Stimulated activated CD4-positive, alpha-beta T cell treated with anti-CD3 and anti-CD28 coated beads, Interleukin-12 subunit alpha, Interleukin-12 subunit beta, amount 100 ng/mL, for 4 hours (primary cell): Measurements from ENCODE around the gene ZFP36L1.

Source experiments
- DNase-seq: peaks from one replicate; pipeline ENCODE4 v3.0.0-alpha.2; 2020

The ZFP36L1 gene

DNA sequence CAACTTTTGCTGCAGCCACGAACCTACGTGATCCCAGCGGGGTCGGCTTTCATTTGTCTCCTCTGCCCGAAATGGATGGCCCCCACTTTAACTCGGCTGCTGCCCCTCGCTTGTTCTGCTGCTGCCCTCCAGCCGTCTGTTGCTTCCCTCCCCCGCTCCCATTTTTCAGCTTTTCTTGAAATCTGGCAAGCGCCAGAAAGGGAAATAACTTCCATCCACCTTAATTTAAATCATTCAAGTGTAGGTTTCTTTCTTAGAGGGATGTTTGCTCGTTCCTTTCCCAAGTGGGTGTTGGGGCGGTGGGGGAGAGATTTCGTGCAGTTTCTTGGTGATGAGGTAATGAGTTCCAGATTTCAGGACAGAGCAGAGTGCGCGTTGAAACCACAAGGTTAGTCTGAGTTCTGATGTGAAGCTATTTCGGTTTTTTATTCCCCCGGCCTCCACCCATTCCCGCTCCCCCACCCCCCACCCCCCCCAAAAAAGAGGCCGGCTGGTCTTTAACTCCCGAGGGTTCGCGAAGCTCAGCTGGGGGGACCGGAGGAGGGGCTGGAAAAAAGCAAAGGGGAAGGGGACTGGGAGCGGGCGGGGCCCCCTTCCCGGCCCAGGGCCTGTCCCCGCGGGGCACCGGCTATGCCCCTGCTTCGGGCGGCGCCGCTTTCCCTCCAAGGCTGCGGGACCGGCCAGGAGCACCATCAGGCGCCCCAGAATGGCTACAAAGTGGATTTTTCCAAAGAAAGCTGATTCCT lies 2.2 kb upstream of the ZFP36L1 start:
- DNase-seq: peak; percentile 61

DNA sequence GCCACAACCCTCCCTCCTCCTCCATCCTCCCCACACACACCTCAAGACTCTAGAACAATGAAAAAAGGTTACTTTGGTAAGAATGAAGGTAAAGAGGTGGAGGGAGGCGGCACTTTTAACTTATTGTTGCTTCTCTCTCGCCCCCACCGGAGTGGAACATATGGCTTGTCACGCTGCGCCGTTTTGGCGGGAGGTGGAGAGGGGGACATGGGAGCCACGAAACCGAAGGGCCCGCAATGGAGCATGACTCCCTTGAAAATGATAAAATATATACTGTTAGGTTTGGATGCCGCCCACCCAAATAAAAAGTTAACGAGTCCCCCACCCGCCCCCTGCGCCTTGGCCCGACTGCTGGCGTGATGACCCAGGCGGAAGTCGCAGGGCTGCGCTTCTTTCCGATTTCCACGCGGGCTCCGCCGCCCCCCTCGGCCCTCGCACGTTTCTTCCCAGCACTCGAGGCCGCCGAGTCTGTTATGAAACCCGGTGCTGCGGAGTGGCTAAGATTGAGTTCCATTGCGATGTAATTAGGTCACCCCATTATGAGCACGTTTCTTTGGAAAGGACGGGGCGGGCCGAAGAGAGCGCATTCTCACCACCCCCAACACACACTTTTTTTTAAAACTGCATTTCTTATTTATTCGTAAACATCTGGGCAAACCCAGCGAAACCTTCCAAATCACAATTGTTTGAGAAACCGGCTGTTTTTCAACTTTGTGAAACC lies 1.4 kb upstream of the ZFP36L1 start:
- DNase-seq: peak; percentile 77

DNA sequence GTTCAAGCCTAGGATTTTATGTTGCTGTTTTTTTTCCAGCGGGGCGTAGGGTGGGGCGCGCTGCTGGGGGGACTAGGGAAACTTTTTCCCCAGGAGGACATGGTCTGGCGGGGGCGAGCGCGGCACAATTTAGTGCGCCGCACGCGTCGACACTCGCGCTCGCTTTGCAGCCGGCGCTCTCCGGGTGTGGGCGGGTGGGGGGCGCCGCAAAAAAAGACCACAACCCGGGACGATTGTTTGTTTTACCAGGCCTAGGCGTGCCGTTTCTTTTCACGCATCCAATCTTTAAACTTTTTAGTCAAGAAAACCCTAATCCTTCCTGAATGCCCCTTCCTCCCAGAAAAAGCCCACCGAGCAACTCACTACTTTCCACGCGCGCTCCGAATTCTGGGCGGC lies 865 bp upstream of the ZFP36L1 start:
- DNase-seq: peak; percentile 50

DNA sequence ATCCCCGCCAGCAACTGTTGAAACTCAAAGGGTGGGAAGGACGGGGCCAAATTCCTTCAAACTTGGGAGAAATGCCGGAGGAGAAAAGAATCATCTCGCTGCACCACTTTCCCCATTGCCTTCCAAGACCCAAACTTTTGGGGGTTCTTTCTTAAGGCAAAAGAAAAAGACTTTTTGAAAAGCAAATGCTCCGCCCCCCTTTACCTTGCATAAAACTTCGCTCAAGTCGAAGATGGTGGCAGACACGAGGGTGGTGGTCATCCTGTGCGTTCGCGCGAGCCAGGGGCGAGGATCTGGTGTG lies 239 bp downstream of the ZFP36L1 start:
- DNase-seq: no peak

DNA sequence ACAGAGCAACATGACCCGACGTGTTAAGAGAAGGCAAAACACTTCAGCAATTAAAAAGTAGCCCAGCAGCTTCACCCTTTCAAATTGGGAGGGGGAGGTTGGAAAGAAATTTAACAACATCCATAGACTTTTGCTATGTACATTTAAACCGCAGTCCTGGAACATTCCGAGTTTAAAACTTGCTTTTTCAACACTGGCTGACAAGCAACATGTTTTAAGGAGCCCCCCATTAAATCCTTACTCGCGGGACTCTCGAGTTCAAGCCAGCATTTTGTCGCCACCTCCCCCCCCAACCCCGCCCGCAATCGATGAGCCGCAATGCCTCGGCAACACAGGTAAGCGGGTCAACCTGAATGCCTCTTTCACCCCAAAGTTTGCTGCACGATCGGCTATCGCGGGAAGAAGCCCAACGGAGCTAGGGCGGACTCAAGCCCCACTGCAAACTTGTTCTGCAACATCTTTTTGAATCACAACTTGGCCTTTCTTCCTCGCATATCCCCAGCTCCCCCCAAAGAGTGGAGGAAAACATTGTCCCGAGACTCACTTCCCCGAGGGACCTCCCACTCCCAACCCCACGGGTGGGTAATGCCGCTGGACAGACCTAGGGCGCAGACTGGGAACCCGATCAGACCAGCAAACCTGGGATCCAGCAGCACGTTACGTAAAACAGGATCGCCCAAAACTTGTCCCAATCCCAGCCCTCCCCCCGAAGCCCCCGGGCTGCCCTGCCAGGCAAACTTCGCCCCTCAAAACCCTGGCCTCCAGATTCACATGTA lies 777 bp downstream of the ZFP36L1 start:
- DNase-seq: no peak

DNA sequence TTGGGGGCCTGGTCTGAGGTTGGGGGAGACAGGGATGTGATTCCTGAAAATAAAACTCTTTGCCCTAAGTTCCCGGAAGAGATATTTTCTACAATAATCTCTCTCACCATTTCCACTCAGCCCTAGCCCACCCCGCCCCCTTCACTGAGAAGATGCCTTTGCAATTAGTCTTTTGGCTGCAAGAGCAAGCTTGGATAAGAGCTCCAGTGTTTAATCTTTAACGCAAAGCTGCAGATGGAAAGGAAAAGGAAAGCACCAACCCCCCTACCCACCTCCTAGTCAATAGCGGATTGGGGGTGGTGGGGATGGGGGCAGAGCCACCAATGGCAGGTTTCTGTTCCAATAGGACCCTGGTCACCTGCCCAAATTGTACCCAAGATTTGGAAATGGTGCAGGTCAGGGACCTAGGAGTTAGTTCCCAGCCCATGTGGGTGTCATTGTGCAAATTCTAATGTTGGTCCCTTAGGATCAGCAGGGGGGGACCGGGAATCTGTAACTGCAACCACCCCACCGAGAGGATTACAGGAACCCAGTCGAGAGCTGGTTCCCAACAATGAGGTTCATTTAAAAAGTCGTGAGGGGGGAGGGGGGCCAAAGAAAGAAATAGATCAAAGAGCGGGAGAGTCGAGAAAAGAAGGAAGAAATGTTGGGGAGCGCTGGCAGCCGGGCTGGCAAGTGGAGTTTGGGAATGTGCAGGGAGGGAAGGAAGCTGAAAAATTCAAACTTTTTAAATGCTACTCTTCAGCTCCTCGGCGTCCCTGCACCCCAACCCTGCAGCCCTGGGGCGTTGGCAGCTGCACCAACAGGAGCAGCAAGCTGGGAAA lies 1.6 kb downstream of the ZFP36L1 start:
- no peak for DNase-seq

DNA sequence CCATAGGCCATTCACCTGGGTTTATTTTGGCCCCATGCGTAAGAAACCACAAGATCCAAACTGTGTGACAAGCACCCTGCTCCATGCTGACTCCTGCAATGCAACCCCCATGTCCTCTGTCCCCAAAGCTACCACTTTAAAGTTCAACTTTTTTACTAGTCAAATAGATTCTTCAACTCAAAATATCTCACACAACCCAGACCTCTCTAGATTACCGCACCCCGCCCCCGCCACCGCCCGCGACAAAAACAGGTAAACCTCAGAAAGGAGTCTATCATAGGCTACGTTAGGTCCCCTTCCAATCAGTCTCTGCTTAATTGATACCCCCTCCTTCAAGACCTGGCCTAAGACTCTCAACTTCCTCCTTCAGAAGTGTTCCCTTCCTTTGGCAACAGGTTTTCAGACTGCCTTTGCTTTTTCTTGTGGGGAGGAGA lies 2.2 kb downstream of the ZFP36L1 start:
- peak; percentile 73 for DNase-seq

DNA sequence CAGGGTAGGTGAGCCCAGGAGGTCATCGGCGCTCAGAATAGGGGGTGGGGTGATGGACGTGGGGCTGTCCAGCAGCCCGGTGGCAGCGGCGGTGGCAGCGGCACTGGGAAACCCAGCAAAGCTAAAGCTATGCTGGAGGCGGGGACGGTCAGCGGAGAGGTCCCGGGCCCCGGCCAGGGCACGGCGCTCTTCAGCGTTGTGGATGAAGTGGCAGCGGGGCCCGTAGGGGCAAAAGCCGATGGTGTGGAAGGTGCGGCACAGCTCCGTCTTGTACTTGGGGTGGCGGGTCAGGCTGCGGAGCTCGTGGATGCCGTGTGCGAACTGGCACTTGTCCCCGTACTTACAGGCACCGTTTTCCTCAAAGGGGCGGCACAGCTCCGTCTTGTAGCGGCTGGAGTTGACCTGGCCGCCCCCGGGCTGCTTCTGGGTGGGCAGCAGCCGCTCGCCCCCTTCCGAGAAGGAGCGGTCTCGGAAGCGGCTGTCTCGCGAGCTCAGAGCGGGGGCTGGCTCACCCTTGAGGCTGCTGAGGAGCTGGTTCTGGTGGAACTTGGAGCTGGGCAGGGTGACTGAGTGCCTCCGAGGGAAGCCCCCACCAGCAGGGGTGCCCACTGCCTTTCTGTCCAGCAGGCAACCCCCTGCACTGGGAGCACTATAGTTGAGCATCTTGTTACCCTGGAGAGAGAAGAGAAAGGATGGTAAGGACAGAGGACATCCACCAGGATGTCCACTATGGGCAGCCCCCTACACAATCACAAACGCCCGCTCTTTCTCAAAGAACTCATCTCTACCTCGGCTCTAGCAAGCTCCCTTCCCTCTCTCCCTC lies 2.8 kb downstream of the ZFP36L1 start:
- DNase-seq: no peak

DNA sequence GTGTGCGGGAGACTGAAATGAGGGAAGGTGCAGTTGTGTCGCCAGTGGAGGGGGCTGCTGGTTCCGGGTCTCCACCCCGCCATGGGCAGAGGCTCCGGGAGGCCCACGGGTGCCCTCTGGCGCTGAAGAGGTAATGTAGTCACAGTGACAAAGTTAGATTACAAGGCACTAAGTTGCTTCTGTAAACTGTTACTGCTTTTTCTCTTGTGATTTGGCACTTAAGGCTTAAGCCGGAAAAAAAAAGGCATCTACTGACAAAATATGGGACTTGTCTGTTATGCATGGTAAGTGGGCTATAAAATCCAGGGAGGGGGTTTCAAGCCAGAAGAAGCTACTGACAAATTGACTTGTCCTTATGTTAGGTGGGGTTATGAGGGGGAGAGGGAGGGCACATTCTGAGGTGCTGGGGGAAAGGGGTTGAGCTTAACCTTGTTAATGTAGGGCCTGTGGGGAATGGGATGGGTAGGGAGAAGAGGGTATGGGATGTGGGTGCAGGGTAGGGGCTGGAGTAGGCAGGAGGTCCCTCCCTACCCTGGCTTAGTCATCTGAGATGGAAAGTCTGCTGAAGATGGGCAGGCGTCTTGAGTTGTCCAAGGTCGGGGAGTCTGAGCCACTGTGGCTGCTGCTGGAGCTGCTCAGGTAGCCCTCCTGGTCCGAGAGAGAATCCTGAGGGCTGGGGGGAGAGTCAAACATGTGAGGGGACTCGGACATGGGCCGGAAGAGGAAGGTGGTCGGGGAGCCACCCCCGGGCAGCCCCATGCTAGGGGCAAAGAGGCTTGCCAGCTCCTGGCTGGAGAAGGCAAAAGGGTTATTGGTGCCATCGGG lies 3.7 kb downstream of the ZFP36L1 start:
- peak; percentile 77 for DNase-seq

DNA sequence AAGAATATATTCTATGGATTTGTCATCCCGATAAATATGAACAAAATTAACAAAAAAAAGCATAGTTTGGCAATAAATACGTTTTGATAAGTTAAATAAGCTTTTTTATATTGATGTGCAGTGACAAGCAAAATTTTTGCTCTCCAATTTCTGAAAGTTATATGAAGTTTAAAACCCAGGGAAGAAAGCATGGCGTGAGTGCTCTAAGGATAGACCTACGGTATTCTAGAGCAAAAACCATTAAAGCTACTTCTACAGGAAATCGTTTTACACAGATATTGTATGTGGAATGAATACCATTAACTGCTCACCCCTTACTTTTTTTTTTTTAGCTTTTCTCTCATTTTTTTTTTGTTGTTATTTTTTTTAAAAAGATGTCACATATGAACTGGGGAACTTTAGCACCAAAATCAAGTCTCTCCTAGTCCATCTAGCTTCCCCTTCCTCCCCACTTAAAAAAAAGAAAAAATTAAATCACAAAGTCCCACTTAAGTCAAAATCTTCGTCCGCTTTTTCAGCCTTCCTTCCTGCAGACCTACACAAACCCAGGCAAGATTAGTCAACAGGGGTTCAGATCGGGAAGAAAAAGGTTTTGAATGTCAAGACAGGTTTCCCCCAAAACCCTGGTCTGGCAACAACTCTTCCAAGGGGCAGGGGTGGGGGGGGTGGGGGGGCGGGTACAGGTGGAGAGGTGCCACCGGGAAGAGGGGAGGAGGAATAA lies 4.4 kb downstream of the ZFP36L1 start:
- DNase-seq: no peak

DNA sequence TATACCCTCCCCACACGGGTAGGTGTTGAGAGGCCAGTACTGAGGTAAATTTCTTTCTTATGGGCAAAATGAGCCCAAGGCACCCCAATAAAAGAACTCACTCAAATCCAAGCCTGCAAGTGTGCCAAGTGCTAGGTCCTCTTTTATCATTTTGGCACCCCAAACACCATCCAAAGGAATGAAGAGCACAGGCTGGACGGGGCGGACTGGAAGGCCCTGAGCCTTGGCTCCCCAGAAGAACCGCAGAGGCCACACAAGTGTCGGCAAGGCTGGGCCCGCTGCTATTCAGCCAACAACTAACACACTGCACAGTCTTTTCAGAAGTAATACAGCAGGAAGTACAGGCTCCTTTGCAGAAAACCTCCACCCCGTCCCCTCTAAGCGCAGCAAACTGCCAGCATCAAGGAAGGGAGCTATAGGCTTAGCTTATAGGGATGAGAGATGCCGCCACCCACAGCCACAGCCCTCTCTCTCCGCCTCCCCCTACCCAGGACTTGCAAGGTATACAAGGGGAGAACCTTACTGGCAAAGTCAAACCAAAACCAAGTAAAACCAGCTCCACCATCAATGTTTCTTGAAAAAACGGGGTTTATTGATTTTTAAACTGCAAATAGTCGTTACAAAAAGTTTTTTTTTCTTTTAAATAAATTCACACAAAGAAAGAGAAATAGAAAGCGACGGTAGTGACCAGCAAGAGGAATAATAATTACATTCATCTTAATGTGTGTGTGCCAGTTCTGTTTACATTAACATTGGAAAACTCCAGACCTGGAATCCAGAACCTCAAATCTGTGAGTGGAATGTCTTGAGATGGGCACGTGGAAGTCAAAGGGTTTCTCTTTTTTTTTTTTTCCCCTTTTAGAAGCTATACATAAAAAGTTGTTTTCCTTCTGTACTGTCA lies 5.5 kb downstream of the ZFP36L1 start:
- no peak for DNase-seq

DNA sequence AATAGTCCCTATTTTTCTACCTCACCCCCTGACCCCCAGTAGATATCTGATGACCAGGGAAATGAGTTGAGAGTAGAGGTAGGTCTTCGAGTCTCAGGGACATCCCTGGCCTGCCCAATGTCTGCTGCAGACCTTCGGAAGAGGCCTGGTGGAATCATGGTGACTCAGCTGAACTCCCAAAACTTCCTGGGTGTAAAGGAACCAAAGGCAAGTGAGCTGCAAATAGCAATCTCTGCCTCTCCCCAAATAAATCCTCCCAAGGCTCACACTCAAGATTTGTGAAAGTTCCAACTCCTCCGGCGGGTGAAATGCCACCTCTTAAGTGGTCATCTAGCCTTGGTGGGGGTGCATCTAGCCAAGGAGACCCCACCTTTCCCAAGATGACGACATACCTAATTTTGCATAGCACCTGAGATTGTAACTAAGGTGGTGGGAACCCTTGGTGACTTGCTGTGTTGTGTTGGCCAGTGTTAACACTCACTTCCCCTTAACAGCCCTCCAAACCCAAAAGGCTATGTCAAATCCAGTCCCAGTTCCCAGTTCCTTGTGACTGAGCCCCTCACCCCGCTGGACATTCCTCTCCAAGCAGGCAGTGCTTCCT lies 6.3 kb downstream of the ZFP36L1 start:
- no peak for DNase-seq

DNA sequence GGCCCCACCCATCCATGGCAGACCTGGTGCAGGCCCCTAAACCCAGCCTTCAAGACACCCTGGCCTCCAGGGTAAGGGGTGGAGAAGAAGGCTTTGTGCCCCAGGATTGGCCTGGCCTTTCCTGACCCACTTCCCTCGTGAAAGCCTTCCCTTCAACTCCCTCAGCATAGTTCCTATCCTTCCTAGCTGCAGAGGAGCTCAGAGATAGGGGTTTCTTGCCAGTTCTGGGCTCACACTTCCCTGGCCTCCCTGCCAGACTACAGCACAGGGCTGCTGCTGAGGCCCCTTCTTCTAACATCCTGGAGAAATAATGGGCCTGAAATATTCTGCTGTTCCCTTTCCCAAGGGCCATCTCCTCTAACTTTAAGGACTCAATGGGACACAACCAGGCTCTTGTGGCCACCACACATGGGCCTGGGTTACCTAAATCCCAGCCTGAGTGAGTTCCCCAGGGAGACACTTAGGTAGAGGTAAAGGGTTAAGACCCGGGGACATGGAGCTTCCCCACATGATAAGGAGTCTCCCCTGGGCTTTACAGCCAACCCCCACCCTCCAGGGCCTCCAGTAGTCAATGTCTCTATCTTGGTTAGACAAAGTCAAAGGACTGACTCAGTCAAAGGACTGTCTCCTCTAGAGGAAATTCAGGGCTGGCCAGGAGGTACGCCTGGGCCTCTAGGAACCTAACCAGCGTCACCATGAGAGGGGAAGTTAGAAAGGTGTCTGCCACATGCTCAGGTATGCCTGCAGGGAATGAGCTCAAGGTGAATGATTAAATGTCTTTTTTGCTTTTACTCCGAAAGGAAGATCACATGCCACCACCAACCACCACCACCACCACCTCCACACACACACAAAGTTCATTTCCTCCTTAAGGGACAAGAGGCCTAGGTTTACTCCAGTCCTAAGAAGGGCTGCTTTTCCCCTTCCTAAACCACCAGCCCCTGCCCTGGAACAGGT lies 7.1 kb downstream of the ZFP36L1 start:
- DNase-seq: no peak

DNA sequence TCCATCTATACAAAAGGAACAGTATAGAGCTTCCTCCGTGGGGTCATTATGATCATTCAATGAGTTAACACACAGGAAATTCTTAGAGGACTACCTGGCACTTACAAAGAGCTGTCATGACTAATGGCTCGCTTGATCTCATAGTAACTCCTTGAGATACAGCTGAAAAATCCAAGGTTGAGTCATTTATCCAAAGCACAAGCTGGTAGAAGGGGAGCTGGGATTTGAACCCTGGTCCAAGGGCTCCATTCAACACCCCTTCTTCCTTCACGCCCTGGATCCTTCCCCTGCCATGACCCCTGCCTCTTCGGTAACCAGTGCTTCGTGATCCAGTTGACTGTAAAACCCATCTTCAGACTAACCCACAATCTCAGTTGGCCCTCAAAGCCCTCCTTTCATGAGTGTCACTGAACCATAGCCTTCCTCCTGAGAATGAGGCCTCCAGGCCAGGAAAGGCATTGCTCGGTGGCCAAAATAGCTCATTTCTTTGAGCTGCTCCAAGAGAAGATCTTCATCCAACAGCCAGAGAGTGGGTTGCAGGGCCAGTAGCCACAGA lies 7.8 kb downstream of the ZFP36L1 start:
- DNase-seq: no peak

DNA sequence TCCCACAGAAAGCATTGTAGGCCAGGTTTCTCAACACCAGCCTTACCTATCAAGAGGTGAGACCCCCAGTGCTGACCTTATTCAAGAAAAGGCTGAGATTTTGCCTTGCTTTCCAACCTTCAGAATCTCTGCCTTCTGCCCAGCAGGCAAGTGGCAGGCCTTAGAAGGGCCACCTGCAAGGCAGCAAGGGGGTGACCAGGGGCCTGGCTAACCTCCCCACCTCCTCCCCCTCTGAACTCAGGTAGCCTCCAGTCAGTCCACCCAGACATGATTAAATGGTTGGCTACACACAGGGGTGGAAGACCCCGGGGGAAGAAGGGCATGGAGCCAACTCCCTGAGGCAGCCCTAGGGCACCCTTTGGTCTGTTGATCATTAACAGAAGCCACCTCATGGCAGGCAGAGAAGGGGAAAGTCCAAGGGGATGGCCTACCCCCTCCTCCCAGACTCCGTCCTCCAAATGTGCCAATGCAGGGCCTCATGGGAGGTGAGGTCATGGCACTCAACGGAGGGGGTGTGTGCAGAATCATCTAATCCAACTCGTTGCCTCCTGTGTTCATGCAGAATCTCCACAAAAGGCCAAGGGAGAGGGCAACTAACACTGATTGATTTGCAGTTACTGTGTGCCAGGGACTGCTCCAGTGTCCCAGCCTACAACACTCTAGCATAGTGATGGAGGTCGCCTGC lies 8.5 kb downstream of the ZFP36L1 start:
- no peak for DNase-seq

DNA sequence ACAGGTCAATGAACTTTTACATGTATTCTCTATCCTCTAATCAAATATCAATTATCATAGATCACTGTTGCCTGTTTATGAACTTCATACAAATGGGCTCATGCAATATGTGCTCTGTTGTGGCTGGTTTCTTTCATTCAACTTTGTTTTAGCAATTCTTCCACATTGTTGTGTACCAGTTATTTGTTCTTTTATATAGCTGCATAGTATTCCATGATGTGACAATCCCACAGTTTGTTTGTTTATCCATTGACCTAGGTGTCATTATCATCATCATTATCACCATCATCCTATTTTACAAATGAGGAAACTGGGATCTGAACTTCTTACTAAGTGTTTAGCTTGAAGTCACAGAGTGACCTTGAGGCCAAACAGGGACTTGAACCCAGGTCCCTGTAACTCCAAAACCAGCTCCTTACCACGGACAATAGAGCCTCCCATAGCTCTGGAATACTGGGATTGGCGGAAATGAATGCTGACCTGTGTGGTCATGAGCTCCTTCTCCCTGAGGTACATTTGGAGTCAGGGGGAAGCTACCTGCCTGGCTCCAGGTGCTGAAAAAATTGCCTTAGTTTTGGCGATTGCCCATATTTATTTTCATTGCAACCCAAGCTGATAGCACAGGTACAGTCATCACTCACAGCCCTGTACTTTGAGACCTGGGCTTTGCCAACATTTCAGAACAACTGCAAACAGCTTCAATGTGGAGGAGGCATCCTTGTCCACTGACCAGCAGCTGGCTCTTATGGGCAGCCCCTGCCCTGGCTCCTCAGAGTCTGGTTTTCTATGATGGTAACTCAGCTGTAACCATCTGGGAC lies 9.2 kb downstream of the ZFP36L1 start:
- DNase-seq: no peak
